HepG2 (cell line): Measurements from ENCODE around the gene AGTPBP1. TPM values are rescaled to one million over a fixed set of nuclear protein-coding genes. Genes with fewer than 3 reads are reported as not detected.

Experiments
- CHCHD3 ChIP-seq: sonication (generic); formaldehyde crosslinking; IDR thresholded peaks from 2 replicates; pipeline ENCODE4 v1.8.0; 2022; ENCODE audit warnings: mild to moderate bottlenecking, missing genetic modification reagents, moderate library complexity
- DPF2 ChIP-seq: sonication (generic); formaldehyde crosslinking; IDR thresholded peaks from 2 replicates; pipeline ENCODE4 v1.4.0; 2020; ENCODE audit warnings: mild to moderate bottlenecking, low read depth, missing genetic modification reagents, borderline replicate concordance
- NFIC ChIP-seq: IDR thresholded peaks from 2 replicates; pipeline ENCODE4 v1.6.1; 2012; ENCODE audit warnings: mild to moderate bottlenecking, low read length, inconsistent platforms
- PHF5A ChIP-seq: IDR thresholded peaks from one replicate; pipeline ENCODE4 v1.6.1; 2018; ENCODE audit warnings: low read depth, missing genetic modification reagents; ENCODE audit not compliant: unreplicated experiment
- YY1 ChIP-seq: IDR thresholded peaks from 2 replicates; pipeline ENCODE4 v1.6.1; 2011; ENCODE audit warnings: low read length, low read depth, moderate library complexity, mild to moderate bottlenecking; ENCODE audit not compliant: insufficient read depth, insufficient replicate concordance
- polyA plus RNA-seq, 8 experiments: library from polyadenylated mRNA; depleted of rRNA in 3 of 8; stranded (reverse) in 7 of 8; unstranded in 1 of 8; fragments of >200 nt; fragmentation: Illumina TruSeq in 4 of 8; extraction: Trizol in 4 of 8; gene quantifications; 2 replicates each; pipeline versions ENCODE4 v1.2.1 to v1.2.3, GENCODE V29; 2011 to 2016; ENCODE audit warnings: low read depth in 4 of 8, missing spikeins in 1 of 8, mixed read lengths in 1 of 8; ENCODE audit not compliant: insufficient read depth in 1 of 8
- total RNA-seq, 5 experiments: library from RNA; depleted of rRNA; stranded (reverse); fragments of >200 nt; fragmentation: Illumina TruSeq; extraction: Trizol; gene quantifications; 2 replicates each; pipeline ENCODE4 v1.2.3, GENCODE V29; 2016; ENCODE audit warnings: low read depth in 1 of 5
- TF ChIP-seq, protein P1 (sequence below): sonication (generic); formaldehyde crosslinking; IDR thresholded peaks from 2 replicates; pipeline ENCODE4 v1.5.0; 2020; ENCODE audit warnings: missing genetic modification reagents
- TF ChIP-seq, protein P2 (sequence below): sonication (generic); formaldehyde crosslinking; IDR thresholded peaks from 2 replicates; pipeline ENCODE4 v1.4.0; 2020; ENCODE audit warnings: mild to moderate bottlenecking, missing genetic modification reagents
- TF ChIP-seq, protein P3 (sequence below): sonication (generic); formaldehyde crosslinking; IDR thresholded peaks from 2 replicates; pipeline ENCODE4 v1.5.1; 2020; ENCODE audit warnings: missing genetic modification reagents, mild to moderate bottlenecking, borderline replicate concordance
- TF ChIP-seq, protein P4 (sequence below): IDR thresholded peaks from 2 replicates; pipeline ENCODE4 v1.6.1; 2012; ENCODE audit warnings: inconsistent platforms
- TF ChIP-seq, protein P5 (sequence below): sonication (generic); formaldehyde crosslinking; IDR thresholded peaks from 2 replicates; pipeline ENCODE4 v1.5.0; 2020; ENCODE audit warnings: missing genetic modification reagents

AGTPBP1 gene
- total and polyA plus RNA-seq, 2 of the 13 experiments (the other 11 are each of a cell fraction or from before 2014, with no cell fraction given), result 9.7 to 22.3 TPM

DNA sequence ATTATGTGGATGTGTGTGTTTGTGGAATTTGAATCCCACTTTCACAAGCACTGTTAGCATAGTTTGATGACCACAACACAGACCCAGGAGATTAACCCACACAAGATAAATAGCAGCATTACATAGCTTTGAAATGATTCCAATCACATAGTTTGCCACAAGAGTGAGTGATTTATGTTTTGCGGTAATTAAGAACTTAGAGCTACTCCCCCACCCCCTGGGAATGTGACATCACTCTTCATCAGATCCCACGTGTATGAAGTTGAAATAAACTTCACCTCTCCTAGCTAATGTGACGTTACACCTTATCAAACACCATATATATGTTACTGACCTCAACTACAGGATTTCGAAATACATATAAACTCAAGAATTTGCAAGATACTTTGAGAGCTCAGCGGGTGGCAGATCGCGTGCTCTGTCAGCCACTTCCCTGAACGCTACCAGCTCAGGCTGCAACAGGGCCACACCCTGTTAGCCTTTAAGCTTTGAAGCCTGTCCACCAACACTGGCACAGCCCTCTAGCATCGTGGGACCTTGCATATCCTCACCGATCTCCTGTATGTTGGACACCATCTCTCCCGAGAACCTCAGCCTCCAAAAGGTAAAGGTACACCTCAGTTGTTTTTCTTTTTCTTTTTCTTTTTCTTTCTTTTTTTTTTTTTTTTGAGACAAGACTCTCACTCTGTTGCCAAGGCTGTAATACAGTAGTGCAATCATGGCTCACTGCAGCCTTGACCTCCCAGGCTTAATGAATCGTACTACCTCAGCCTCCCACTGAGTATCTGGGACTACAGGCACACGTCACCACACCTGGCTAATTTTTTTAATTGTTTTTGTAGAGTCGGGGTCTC is 1.7 kb upstream of the AGTPBP1 start (continued):
- TF ChIP-seq, protein P1, sequence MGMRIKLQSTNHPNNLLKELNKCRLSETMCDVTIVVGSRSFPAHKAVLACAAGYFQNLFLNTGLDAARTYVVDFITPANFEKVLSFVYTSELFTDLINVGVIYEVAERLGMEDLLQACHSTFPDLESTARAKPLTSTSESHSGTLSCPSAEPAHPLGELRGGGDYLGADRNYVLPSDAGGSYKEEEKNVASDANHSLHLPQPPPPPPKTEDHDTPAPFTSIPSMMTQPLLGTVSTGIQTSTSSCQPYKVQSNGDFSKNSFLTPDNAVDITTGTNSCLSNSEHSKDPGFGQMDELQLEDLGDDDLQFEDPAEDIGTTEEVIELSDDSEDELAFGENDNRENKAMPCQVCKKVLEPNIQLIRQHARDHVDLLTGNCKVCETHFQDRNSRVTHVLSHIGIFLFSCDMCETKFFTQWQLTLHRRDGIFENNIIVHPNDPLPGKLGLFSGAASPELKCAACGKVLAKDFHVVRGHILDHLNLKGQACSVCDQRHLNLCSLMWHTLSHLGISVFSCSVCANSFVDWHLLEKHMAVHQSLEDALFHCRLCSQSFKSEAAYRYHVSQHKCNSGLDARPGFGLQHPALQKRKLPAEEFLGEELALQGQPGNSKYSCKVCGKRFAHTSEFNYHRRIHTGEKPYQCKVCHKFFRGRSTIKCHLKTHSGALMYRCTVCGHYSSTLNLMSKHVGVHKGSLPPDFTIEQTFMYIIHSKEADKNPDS (CRISPR knock-in tag), result no peak
- TF ChIP-seq, protein P2, sequence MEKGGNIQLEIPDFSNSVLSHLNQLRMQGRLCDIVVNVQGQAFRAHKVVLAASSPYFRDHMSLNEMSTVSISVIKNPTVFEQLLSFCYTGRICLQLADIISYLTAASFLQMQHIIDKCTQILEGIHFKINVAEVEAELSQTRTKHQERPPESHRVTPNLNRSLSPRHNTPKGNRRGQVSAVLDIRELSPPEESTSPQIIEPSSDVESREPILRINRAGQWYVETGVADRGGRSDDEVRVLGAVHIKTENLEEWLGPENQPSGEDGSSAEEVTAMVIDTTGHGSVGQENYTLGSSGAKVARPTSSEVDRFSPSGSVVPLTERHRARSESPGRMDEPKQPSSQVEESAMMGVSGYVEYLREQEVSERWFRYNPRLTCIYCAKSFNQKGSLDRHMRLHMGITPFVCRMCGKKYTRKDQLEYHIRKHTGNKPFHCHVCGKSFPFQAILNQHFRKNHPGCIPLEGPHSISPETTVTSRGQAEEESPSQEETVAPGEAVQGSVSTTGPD (CRISPR knock-in tag), result no peak
- TF ChIP-seq CHCHD3 (CRISPR knock-in tag) (no peak), NFIC (no peak), DPF2 (CRISPR knock-in tag) (no peak), YY1 (no peak), PHF5A (CRISPR knock-in tag) (no peak)
- TF ChIP-seq, protein P3, sequence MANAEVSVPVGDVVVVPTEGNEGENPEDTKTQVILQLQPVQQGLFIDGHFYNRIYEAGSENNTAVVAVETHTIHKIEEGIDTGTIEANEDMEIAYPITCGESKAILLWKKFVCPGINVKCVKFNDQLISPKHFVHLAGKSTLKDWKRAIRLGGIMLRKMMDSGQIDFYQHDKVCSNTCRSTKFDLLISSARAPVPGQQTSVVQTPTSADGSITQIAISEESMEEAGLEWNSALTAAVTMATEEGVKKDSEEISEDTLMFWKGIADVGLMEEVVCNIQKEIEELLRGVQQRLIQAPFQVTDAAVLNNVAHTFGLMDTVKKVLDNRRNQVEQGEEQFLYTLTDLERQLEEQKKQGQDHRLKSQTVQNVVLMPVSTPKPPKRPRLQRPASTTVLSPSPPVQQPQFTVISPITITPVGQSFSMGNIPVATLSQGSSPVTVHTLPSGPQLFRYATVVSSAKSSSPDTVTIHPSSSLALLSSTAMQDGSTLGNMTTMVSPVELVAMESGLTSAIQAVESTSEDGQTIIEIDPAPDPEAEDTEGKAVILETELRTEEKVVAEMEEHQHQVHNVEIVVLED (CRISPR knock-in tag), result no peak
- TF ChIP-seq, protein P4, sequence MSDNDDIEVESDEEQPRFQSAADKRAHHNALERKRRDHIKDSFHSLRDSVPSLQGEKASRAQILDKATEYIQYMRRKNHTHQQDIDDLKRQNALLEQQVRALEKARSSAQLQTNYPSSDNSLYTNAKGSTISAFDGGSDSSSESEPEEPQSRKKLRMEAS, result peak; percentile 41; the same call in 1 of the 2 replicates
- TF ChIP-seq, protein P5, sequence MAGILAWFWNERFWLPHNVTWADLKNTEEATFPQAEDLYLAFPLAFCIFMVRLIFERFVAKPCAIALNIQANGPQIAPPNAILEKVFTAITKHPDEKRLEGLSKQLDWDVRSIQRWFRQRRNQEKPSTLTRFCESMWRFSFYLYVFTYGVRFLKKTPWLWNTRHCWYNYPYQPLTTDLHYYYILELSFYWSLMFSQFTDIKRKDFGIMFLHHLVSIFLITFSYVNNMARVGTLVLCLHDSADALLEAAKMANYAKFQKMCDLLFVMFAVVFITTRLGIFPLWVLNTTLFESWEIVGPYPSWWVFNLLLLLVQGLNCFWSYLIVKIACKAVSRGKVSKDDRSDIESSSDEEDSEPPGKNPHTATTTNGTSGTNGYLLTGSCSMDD (CRISPR knock-in tag), result no peak
